H1 (cell line): Measurements from ENCODE around the gene JMJD8. TPM values are rescaled to one million over a fixed set of nuclear protein-coding genes. Genes with fewer than 3 reads are reported as not detected.

Experiments used
- CTCF ChIP-seq, 3 experiments: IDR thresholded peaks; 1 replicate in 2 of 3; 2 replicates in 1 of 3; pipeline versions ENCODE4 v1.5.1 to v1.6.1; 2011; ENCODE audit warnings: low read length in 3 of 3, mild to moderate bottlenecking in 3 of 3, inconsistent platforms in 2 of 3, low read depth in 1 of 3, moderate library complexity in 1 of 3; ENCODE audit not compliant: insufficient read depth in 1 of 3; ENCODE audit errors: control extremely low read depth in 1 of 3
- NANOG ChIP-seq: IDR thresholded peaks from 2 replicates; pipeline ENCODE4 v1.6.1; 2011; ENCODE audit warnings: low read length, low read depth, mild to moderate bottlenecking, inconsistent platforms; ENCODE audit not compliant: insufficient read depth, poor library complexity, severe bottlenecking
- POLR2A ChIP-seq, 2 experiments: IDR thresholded peaks; 1 replicate in 1 of 2; 2 replicates in 1 of 2; pipeline ENCODE4 v1.6.1; 2011; ENCODE audit warnings: low read depth in 2 of 2, low read length in 2 of 2, mild to moderate bottlenecking in 2 of 2; ENCODE audit errors: control extremely low read depth in 1 of 2
- TAF1 ChIP-seq: IDR thresholded peaks from 2 replicates; pipeline ENCODE4 v1.6.1; 2011; ENCODE audit warnings: mild to moderate bottlenecking, low read depth, low read length
- TAF7 ChIP-seq: optimal IDR thresholded peaks from 2 replicates; pipeline ENCODE3; 2011; ENCODE audit warnings: low read depth, mild to moderate bottlenecking, inconsistent platforms, low read length, moderate library complexity, borderline replicate concordance
- polyA plus RNA-seq, 7 experiments: library from polyadenylated mRNA; depleted of rRNA in 3 of 7; stranded (reverse) in 5 of 7; unstranded in 2 of 7; fragments of >200 nt in 5 of 7; fragments of 200-250 nt in 2 of 7; gene quantifications; 1 replicate in 5 of 7; 2 replicates in 1 of 7; 4 replicates in 1 of 7; pipeline versions ENCODE4 v1.2.1 to v1.2.3, GENCODE V29; 2011 to 2013; ENCODE audit warnings: missing spikeins in 2 of 7, mixed read lengths in 2 of 7
- total RNA-seq: library from RNA; stranded (reverse); fragmentation: NEBNext Ultra II Directional; extraction: Animal tissue kit (Norgen Biotek cat#: 25700); gene quantifications from 2 replicates; pipeline ENCODE4 v1.2.1, GENCODE V29; 2021
- TF ChIP-seq, protein P1 (sequence below): IDR thresholded peaks from 2 replicates; pipeline ENCODE4 v1.6.1; 2012; ENCODE audit warnings: inconsistent platforms

Gene JMJD8
- total and polyA plus RNA-seq, 2 of the 8 experiments (the other 6 are each of a cell fraction or from before 2014, with no cell fraction given) = 46.4 to 87.4 TPM

GRCh38 chr16:728131-728889, 44.2 kb upstream of the JMJD8 start (continued):
- TF ChIP-seq POLR2A (IDR thresholded peaks at IDR 0.05; ENCODE audit: control extremely low read depth in 1 of 2, low read depth in 2 of 2, low read length in 2 of 2) = 0 out of 3 replicates have a peak, but pooled peaks of 1 of the 2 experiments have one; percentile 15
- TF ChIP-seq CTCF (IDR thresholded peaks at IDR 0.05; ENCODE audit: control extremely low read depth in 1 of 3, insufficient read depth in 1 of 3, low read depth in 1 of 3, low read length in 3 of 3) = no peak
- peak; percentile 32 for TF ChIP-seq TAF7
- no peak for TF ChIP-seq TAF1
- TF ChIP-seq, protein P1, sequence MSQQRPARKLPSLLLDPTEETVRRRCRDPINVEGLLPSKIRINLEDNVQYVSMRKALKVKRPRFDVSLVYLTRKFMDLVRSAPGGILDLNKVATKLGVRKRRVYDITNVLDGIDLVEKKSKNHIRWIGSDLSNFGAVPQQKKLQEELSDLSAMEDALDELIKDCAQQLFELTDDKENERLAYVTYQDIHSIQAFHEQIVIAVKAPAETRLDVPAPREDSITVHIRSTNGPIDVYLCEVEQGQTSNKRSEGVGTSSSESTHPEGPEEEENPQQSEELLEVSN = peak; percentile 50
- TF ChIP-seq NANOG = no peak
